GM18502 (cell line): ENCODE results near the gene COMT.

Experiments
- ATAC-seq: cut with Tn5 transposase; IDR thresholded peaks from one replicate; pipeline ENCODE4 v1.9.1; 2021; ENCODE audit warnings: mild to moderate bottlenecking; ENCODE audit not compliant: unreplicated experiment, poor library complexity

COMT gene

GRCh38 chr22:19991645-19992451 is 50.3 kb downstream of the COMT start:
- ATAC-seq, result no peak

- no peak for ATAC-seq
Measured at GRCh38 chr22:19992481-19992911, 50.9 kb downstream of the COMT start.

GRCh38 chr22:19992921-19993355 is 51.4 kb downstream of the COMT start:
- no peak for ATAC-seq

GRCh38 chr22:19993926-19994325 is 52.4 kb downstream of the COMT start:
- ATAC-seq, result no peak

GRCh38 chr22:19994851-19995610 is 53.5 kb downstream of the COMT start:
- ATAC-seq, result no peak

- ATAC-seq, result no peak
Measured at GRCh38 chr22:19995611-19996339, 54.2 kb downstream of the COMT start.

GRCh38 chr22:19996694-19997384 is 55.3 kb downstream of the COMT start:
- no peak for ATAC-seq

GRCh38 chr22:19997561-19998231 is 56.1 kb downstream of the COMT start:
- ATAC-seq, result no peak

- ATAC-seq, result no peak
Measured at GRCh38 chr22:19998232-19998951, 56.8 kb downstream of the COMT start.

- ATAC-seq, result no peak
Measured at GRCh38 chr22:19998991-19999820, 57.6 kb downstream of the COMT start.

GRCh38 chr22:20000246-20001081 is 58.9 kb downstream of the COMT start:
- ATAC-seq, result no peak

- ATAC-seq, result no peak
Measured at GRCh38 chr22:20001082-20001638, 59.6 kb downstream of the COMT start.

- no peak for ATAC-seq
Measured at GRCh38 chr22:20002128-20002527, 60.6 kb downstream of the COMT start.

GRCh38 chr22:20002636-20003035 is 61.1 kb downstream of the COMT start:
- no peak for ATAC-seq

GRCh38 chr22:20003304-20003703 is 61.7 kb downstream of the COMT start:
- ATAC-seq, result no peak

- ATAC-seq, result no peak
Measured at GRCh38 chr22:20004464-20004863, 62.9 kb downstream of the COMT start.
